Stimulated activated naive CD8-positive, alpha-beta T cell treated with anti-CD3 and anti-CD28 coated beads, Interleukin-15, Interleukin-2, amounts not matched to agents 100 U/mL and 50 U/mL, for 24 hours (primary cell): ENCODE data around the gene ZNHIT6.
"Not testable (repeated sequence)": the region's sequence is repeated elsewhere in the genome, so short reads cannot be mapped to it uniquely, and the experiment has no call there.

Source experiments
- ATAC-seq: fragments of 150-1000 bp; cut with Tn5 transposase; one replicate; pipeline ENCODE4 v1.10.0; 2021
- DNase-seq: peaks from one replicate; pipeline ENCODE4 v3.0.0; 2021

The ZNHIT6 gene, protein sequence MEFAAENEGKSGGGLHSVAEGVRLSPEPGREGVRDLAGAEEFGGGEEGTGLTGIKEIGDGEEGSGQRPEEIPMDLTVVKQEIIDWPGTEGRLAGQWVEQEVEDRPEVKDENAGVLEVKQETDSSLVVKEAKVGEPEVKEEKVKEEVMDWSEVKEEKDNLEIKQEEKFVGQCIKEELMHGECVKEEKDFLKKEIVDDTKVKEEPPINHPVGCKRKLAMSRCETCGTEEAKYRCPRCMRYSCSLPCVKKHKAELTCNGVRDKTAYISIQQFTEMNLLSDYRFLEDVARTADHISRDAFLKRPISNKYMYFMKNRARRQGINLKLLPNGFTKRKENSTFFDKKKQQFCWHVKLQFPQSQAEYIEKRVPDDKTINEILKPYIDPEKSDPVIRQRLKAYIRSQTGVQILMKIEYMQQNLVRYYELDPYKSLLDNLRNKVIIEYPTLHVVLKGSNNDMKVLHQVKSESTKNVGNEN

DNA sequence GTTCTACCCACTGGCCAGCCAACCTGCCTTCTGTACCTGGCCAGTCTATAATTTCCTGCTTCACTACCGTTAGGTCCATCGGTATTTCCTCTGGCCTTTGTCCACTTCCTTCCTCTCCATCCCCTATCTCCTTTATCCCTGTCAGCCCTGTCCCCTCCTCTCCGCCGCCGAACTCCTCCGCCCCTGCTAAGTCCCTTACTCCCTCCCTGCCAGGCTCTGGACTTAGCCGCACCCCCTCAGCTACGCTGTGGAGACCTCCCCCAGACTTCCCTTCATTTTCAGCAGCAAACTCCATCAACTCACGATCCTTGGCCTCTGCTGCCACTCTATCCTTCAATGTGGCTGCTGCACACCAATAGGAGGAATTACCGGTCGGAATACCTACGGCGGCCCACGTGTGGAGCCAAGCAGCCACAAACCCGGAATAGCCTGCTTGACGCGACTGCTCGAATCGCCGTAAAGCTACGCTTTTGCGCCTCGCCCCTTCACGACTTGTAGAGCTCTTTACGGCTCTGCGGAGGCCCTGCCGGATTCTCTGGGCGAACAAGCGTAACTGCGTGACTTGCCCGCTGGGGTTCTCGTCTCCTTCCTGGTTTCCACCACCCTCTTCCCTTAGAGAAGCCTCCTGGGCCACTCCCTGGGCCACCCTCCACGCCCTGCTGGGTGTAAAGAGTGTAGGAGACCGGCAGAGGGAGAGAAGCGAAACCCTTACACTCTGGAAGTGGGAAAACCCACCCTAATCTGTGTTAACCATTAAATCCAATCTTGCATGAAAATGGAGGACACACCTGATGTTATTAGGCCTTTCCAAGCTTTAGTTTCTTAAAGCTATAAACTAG is at the start of gene ZNHIT6:
Gene ZNHIT6 (minus strand): TSS at position 444 of the 839 bp plus-strand sequence. CDS start 149 bp downstream, at position 295.
- DNase-seq (peak; percentile 81), ATAC-seq (peak; percentile 97)

DNA sequence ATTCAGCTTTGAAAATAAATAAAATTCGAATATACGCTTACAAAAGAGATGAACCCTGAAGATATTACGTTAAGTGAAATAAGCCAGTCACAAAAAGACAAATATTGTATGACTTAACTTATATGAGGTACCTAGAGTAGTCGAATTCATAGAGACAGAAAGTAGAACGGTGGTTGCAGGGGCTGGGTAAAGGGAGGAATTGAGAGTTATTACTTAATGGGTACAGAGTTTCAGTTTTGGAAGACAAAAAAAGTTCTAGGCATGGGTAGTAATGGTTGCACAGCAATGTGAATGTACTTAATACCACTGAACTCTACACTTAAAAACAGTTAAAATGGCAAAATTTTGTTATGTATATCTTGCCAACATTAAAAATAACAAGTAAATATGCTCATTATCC is 48.6 kb upstream of the ZNHIT6 start:
- DNase-seq (no peak), ATAC-seq (no peak)

DNA sequence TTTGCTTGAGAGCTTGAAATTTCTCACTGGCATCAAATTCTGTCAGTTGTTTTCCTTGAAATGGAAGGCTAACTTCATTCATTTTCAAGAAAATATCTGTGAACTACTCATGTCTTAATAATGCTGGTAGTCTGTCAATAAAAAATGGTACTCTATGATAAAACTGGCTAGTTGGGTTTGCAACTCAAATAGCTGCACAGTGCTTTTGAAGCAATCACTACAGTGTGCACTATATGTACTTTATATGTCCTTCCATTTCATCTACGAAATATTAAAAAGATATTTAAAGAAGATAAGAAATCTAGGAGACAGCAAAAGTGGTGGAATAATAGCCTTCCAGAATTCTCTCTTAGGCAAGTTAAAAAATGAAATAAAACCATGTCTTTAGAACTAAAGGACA is 39.9 kb upstream of the ZNHIT6 start:
- ATAC-seq (no peak), DNase-seq (no peak)

DNA sequence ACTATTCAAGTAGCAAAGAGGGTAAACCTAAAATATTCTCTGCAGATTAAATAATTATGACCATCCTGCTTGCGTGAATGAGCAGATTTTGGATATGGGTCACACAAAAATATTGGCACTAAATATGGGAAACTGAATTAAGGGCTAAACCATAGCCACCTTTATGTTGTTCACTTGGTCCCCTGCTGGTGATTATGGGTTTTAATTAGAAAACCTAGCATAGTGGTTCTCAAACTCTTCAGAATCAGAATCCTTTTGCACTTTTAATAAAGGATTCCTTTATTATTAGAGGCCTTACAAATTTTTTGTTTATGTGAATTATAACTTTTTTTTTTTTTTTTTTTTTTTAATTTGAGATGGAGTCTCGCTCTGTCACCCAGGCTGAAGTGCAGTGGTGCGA is 38.5 kb upstream of the ZNHIT6 start:
- ATAC-seq (no peak), DNase-seq (no peak)

DNA sequence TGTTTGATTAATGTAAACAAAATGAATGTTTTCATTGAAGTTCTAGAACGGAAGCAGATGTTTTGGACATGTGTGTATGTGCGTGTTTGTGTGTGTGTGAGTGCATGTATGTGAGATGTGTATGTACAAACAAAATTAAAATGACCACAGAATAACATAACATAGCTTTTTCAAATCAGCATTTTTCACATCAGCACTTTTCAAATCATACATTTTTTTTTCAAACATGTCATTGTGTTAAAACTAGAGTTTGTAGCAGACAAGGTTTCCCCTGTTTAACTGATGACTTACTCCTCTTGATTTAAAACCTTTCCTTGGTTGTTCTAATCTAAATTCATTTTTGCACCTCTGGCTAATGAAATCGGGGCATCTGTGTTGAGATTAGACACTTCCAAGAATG is 35.6 kb upstream of the ZNHIT6 start:
- ATAC-seq (no peak), DNase-seq (no peak)

DNA sequence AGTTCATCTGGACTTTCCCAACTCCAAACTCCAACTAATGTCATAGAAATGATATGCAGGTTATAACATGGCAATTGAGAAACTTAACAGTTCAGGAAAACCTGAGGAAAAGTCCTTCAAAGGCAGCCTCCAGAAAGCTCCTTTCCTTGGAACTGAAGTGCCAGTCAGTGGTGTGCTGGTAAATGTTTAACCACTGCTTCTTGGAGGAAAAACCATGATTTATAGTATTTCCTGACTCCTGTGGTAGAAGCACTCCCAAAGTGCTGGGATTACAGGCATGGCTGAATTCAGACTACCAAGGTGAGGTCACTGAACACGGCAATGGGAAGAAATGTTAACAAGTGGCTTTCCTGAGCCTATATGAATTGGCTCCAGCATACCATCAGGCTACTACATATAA is 26.7 kb upstream of the ZNHIT6 start:
- ATAC-seq (no peak), DNase-seq (no peak)

DNA sequence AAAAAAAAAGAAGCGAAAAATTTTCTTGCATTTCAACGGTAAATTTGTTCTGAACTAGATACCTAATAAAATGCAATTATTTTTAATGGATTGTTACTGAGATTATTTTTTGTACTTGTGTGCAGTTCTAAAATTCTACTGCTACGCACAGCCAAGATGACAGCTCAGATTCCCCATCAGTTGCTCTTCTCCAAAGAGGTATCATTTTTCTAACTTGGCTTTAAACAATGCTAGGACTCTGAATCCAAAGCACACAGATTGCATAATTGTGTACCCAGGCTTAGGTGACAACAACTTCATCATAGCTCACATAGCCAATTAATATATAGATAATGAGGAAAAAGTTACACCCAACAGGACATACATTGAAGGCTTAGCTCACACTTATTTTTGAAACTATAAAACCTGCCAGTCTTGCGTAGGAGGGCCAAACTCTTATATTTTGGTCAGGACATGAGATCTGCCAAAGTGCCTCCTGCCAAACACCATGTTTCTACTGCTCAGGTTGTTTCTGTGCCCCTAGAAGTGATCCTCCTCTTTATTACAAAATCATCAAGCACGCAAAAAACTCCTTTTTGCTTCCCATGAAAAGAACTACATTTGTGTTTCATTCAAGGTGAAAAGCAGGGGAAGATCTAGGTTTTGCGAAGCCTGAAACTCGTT is 10.6 kb upstream of the ZNHIT6 start:
- no peak for ATAC-seq
- DNase-seq: no peak

DNA sequence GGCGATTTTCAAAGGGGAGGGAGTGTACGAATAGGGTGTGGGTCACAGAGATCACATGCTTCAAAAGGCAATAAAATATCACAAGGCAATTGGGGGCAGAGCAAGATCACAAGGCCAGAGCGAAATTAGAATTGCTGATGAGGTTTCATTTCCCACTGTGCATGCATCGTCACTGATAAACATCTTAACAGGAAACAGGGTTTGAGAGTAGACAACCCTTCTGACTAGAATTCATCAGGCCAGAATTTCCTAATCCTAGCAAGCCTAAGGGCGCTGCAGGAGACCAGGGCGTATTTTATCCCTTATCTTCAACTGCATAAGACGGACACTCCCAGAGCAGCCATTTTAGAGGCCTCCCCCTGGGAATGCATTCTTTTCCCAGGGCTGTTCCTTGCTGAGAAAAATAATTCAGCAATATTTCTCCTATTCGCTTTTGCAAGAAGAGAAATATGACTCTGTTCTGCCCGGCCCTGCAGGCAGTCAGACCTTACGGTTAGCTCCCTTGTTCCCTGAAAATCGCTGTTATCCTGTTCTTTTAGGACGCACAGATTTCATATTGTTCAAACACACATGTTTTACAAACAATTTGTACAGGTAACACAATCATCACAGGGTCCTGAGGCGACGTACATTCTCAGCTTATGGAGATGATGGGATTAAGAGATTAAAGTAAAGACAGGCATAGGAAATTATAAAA is 6.3 kb upstream of the ZNHIT6 start:
- not testable (repeated sequence) for ATAC-seq

DNA sequence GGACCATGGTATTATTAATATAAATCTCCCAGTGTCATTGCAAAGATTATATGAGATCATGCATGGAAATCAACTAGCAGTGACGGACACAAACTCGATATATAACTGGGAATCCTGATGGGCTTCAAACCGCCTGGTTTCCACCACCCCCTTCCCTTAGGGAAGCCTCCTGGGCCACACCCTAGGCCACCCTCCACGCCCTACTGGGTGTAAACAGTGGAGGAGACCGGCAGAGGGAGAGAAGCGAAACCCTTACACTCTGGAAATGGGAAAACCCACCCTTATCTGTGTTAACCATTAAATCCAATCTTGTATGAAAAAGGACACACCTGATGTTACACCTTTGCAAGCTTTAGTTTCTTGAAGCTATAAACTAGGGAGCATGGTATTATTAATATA is 595 bp upstream of the ZNHIT6 start:
- ATAC-seq: no peak
- DNase-seq: no peak

More for the DNA sequence above, 6.3 kb upstream of the ZNHIT6 start:
- DNase-seq: not testable (repeated sequence)

DNA sequence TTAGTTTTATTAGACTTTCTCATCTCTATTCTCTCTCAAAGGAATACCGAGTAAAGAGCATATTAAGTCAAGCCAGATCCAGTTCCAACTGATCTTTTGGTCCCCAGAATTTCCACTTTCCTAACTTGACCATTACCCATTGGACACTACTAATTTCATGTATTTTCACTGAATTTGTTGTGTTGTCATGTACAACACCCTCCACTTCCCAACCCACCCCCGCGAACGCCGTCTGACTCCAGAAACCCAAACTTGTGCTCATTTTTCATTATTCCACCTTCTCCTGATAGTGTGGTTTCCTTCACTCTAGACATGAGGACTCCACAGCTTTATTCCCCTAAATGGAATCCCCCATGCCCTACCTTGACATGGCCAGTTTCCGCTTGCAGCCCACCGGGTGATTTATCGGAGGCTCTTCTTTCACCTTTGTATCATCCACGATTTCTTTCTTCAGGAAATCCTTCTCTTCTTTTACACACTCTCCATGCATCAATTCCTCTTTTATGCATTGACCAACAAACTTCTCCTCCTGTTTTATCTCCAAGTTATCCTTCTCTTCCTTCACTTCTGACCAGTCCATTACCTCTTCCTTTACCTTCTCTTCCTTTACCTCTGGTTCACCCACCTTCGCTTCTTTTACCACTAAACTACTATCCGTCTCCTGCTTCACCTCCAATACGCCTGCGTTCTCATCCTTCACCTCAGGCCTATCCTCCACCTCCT is 805 bp downstream of the ZNHIT6 start:
- peak; percentile 22 for ATAC-seq
- no peak for DNase-seq

DNA sequence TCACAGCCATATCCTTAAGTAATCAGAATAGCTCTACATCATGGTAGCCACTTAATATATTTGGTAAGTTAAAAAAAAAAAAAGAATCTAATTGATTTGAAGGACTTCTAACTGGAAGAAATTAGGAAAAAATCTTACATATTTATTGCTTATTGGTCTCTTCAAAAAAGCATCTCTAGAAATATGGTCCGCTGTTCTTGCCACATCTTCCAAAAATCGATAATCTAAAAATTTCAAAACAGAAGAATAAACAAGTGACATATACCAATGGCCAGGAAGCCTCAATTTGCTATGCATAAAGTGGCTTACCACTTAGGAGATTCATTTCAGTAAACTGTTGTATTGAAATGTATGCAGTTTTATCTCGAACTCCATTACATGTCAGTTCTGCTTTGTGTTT is 2.3 kb downstream of the ZNHIT6 start:
- ATAC-seq (no peak), DNase-seq (no peak)

DNA sequence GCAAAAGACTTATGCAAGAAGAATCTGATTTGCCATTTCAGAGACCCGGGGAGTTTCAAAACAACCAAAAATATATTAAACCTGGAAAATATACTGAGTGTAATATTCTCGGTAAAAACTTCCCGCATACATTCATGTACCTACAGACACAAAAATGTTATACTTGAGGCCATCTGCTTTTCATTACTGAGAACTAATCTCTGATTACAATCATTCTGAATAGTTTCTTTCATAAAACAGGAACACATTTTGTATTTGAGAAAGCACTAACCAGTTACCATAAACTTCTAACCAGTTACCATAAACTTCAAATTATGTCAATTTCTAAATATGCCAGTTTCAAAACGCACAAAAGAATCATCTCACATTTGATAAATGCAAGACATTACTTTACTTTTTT is 7.8 kb downstream of the ZNHIT6 start:
- ATAC-seq (no peak), DNase-seq (no peak)

DNA sequence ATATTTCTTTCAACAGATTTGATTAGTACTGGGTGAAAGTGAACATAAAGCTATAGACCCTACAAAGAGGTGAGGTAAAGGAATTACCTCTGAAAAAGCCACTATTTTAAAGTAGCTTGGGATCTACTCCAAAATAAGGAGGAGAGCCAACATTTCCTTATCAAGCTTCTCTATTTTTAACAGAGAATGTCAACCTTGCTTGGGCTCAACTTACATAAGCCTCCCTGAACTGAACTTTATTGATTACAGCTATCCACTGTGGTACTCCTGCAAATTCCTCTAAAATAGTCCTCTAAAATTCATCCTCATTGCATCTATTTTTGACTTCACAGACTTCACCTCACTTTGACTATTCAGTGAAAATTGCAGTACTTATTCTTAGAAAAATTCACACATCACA is 10.3 kb downstream of the ZNHIT6 start:
- ATAC-seq: no peak
- DNase-seq: no peak

DNA sequence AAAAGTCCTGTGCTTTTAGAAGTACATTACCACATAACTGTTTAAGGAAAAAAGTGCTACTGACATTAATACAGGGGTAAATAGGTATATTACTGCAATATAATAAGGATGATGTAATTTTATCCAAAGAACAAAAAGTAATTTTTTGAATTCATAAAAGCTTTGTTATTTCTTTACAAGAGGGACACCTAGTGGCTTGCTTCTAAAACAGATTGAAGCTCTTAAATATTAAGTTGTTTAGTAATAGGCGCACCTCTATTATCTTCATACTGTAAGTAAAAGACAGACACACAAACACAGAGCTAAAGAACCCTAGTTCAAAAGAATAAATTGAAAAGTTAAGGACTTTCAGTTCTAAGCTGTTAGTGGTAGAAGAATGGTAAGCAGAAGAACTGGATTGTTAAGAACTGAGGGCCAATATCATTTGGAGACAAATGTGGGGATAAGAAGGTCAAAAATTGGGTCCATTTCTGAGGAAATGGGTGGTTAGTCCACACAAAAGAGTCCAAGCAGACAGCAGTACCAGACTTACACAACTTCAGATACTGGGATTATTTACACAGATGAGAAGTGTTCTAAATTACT is 15.4 kb downstream of the ZNHIT6 start:
- no peak for DNase-seq

DNA sequence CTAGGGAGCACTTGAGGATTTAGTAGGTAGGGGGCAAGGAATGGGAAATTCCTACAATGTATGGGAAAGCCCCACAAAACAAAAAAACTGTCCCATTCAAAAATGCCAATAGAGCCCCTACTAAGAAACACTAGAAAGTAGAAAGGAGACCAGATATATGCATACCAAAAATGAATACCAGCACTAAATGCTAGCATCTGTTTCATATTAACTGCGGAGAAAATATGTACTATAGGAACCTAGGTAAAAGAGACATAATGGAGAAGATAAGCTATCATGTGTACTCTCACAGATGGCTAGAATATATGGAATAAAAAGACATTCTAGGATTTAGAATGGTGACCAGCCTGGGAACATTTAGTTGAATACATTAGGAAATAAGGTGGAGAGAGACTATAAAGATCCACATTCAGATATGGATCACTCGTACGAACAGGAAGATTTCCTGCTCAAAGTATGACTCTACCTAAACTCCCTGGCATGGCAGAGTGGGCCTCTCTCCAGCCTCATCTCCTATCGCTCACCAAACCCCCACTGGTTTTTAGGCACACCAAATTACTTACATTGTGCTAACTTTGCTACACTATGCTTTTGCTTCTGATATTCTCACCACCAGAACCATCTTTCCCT is 18.3 kb downstream of the ZNHIT6 start:
- DNase-seq (no peak), ATAC-seq (no peak)

More for the DNA sequence above, 15.4 kb downstream of the ZNHIT6 start:
- ATAC-seq: no peak

DNA sequence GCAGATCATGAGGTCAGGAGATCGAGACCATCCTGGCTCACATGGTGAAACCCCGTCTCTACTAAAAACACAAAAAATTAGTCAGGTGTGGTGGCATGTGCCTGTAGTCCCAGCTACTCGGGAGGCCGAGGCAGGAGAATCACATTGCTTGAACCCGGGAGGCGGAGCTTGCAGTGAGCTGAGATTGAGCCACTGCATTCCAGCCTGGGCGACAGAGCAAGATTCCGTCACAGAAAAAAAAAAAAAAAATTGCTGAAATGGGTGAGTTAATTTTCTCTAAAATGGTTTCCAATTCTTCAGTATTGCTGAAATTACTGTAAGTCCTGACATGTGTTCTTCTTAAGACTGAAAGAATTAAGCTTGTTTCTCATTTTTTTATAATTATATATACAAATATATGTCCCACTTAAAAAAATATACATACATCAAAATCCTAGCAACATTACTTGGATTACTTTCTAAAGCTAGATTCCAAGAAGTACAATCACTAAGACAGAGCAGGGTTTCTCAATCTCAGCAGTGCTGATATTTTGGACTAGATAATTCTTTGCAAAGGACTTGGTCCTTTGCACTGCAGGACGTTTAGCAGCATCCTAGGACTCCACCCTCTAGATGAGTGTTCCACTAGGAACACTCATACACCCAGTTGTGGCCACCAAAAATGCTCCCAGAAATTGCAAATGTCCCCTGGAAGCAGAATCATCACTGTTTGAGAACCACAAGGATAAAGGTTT is 24.8 kb downstream of the ZNHIT6 start:
- DNase-seq (no peak), ATAC-seq (no peak)

DNA sequence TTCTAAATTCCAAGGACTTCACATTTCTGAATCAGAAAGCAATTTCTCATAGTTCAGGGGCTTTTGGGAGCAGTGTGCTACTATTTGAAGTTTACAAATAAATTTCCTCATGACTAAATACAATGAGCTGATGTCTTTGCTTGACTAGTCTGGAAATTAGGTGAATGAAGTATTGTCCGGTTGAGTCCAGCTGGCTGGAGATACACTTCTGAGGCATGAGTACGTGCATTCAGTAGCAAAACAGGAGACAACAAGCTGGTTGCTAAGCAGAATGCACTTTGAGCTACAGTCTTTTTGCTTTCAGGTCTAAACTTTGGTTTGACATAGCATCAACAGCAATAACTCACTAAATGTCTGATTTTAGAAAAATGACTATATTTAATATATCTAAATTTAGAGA is 27.1 kb downstream of the ZNHIT6 start:
- ATAC-seq (no peak), DNase-seq (no peak)

DNA sequence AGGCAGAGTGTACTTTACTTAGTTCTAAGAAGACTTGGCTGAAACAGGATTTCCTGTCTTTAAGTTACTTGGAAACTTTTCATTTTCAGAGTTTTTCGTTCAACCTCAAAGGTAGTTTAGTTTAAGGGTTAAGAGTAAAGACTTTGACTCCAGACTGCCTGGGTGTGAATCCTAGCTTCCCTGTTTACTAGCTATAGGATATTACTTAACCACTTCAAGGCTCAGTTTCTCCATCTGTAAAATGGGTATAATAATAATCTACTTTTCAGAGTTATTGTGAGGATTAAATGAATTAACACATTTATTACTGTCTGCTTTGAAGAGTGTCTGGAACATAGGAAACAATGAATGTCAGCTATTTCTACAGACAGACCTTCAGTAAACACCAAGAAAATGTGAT is 30.0 kb downstream of the ZNHIT6 start:
- ATAC-seq (no peak), DNase-seq (no peak)

DNA sequence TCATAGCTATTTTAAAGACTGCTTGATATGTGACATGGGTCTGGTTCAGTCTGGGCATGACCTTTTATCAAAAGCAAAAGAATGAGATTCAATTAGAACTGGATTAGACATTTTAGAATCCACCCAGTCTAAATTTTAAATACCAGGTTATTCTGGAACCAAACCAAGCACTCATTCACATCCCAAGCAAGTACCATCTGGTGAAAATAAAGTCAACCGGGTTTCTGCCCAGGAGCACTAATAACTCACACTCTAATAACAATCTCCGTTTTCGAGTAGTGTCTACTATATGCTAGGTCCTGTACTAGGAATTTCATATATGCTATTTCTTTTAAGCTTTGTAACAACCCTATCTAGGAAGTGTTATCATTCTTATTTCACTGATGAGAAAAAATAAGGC is 30.6 kb downstream of the ZNHIT6 start:
- no peak for ATAC-seq

More for the DNA sequence above, 30.6 kb downstream of the ZNHIT6 start:
- no peak for DNase-seq
